Amniotic epithelial cell (primary cell): ENCODE measurements around the gene HOXB7.

ENCODE experiments used
- DNase-seq: peaks from one replicate; pipeline ENCODE4 v3.0.0-alpha.2; 2010; ENCODE audit warnings: low read depth

Gene HOXB7

GRCh38 chr17:48565925-48566710 lies 44.7 kb downstream of the HOXB7 start:
- DNase-seq = no peak

GRCh38 chr17:48565022-48565554 lies 45.7 kb downstream of the HOXB7 start:
- DNase-seq = no peak

GRCh38 chr17:48564188-48565021 lies 46.4 kb downstream of the HOXB7 start:
- DNase-seq = peak; percentile 57

GRCh38 chr17:48563867-48564187 lies 47.0 kb downstream of the HOXB7 start:
- DNase-seq = no peak

- peak; percentile 74 for DNase-seq
Observed at GRCh38 chr17:48563385-48563838, 47.4 kb downstream of the HOXB7 start.

- no peak for DNase-seq
Observed at GRCh38 chr17:48562934-48563333, 47.9 kb downstream of the HOXB7 start.

GRCh38 chr17:48561884-48562810 lies 48.7 kb downstream of the HOXB7 start:
- DNase-seq = peak; percentile 53

- peak; percentile 60 for DNase-seq
Observed at GRCh38 chr17:48559840-48560817, 50.7 kb downstream of the HOXB7 start.

- DNase-seq = no peak
Observed at GRCh38 chr17:48559122-48559839, 51.5 kb downstream of the HOXB7 start.

- DNase-seq = no peak
Observed at GRCh38 chr17:48558831-48559121, 52.0 kb downstream of the HOXB7 start.

GRCh38 chr17:48558057-48558830 lies 52.6 kb downstream of the HOXB7 start:
- DNase-seq = peak; percentile 28
